Stimulated activated CD8-positive, alpha-beta memory T cell treated with anti-CD3 and anti-CD28 coated beads, Interleukin-2, amount 100 ng/mL, for 48 hours (primary cell): Measurements from ENCODE around the gene SHPK.
A peak's percentile ranks its signal among the peaks of the same experiment; 100 is the strongest.

Experiments used
- DNase-seq, 2 donors: peaks; one replicate each; pipeline ENCODE4 v3.0.0-alpha.2; 2020; ENCODE audit warnings: low read depth in 2 of 2

SHPK gene

DNA sequence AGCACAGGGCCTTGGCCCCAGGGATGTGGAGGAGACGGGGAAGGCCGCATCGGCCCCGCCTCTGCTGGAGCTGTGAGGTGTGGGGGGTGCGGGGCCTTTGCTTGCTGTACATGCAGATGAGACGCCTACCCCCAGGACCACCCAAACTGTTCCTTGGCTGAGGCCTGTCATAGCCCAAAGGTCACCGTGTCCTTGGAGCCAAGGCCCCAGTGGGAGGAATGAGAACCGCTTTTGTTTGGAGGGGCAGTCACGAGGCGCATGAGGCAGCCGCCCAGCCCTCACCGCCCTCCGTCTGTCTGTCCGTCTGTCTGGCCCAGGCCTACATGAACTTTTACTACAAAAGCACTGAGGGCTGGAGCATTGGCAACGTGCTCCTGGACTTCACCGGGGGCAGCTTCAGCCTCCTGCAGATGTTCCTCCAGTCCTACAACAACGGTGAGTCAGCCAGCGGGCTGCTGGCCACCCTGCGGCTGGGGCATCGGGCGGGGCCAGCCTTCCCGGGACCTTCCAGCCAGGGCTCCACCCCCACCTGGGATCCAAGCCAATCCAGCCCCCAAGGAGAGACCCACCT lies 23.6 kb upstream of the SHPK start:
- no peak for DNase-seq

DNA sequence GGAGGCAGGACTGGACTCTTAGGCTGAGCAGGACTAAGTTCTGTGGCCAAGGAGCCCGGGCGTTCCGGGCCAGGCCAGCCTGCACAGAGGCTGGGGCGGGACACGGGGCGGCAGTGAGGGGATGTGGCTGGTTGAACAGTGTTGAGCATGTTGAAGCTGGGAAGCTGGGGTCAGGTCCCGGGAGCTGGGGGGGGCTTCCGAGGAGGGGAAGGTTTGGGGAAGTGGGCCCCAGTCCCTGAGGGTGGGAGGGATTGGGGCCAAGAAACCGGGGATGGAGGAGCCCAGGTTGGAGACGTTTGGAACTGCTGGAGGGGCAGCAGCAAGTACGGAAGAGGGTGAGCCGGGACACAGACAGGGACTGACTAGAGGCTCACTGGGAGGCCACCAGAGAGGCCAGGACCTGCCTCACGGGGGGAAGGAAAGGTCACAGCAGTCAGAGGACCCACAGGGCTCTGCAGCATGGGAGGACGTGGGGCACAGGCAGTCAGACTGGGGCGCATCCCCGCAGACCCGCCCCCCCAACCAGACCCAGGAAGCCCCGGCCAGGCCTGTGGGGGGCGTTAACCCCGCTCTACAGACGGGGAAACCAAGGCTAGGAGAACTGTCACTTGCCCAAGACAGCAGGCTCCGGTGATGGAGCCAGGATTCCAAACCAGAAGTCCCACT lies 22.9 kb upstream of the SHPK start:
- DNase-seq: no peak

DNA sequence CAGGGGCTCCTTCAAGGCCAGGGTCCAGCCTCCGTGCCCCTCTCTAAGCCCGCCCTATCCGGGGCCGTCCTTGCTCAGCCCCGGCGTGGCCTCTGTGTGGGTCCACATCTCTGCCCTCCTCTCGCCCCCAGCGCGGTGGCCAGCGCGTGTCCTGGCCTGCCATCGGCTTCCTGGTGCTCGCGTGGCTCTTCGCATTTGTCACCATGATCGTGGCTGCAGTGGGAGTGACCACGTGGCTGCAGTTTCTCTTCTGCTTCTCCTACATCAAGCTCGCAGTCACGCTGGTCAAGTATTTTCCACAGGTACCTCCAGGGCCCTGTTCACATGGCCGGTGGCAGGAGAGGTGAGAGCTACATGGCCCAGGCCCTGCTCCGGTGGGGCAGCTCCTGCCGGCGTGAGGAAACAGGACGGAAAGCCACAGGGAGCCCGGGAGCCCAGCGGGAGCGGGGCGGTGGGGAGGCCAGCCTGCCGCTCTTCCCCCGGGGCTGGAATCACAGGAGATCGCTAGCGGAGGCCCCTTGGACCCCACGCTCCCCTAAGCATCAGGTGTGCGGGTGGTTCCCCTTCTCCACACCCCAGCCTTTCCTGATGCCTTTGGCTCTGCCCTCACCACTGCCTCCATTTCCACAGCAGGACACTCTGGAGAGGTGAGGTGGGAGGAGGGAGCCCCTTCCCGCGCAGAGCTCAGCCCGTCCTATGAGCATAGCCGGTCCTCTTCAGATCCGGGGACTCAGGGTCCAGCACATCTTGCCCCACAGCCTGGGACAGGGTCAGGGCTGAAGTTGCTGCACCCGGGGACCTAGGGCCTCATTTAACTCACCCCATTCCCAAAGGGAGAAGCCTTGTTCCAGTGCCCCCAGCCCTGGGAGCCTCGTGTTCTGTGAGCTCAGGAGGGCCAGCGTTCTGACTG lies 22.1 kb upstream of the SHPK start:
- no peak for DNase-seq

DNA sequence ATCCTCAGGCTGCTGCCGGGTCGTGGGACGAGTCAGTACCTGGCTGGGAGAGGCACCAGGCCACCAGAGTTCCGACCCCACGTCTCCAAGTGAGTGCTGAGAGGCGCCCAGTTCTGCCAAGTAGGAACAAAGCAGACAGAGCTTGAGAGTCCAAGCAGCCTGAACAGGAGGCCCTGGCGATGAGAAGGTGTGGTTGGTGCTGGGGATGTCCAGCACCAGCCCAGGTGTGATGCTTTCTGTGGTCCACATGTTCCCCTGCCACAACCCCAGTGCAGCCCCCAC lies 21.5 kb upstream of the SHPK start:
- DNase-seq: no peak

DNA sequence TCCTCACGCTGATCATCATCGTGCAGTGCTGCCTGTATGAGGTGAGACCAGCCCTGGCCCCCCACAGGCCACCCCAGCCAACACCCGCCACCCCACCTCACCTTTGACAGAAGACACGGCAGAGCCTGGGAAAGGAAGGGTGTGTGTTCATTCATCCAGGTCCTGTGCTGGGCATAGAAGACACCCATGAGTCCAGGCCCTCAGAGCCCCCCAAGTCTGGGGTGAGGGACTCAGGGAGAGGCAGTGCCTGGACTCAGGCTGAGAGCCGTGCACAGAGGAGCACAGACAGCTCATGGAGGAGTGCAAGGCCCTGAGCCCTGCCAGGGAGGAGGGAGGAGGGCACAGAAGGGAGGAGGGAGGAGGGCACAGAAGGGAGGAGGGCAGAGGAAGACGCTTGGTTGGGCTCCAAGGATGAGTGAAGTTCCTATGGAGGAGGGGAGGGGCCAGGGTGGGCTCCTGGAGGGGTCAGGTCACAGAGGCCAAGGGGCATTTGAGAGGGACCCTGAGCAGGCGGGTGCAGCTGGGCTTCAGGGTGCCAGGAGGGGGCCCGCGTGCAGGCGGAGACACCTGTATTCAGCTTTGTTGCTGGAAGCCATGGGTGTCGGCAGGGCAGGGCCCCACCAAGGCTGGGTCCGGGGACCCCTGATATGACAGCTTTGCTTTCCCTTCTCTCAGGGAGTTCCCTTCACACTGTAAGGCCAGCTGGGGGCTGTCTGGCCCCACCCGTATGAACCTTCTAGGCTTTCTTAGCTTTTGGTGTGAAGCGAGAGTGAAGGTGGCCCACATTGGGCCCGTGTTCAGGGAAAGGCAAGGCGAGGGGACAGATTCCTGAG lies 20.9 kb upstream of the SHPK start:
- no peak for DNase-seq

DNA sequence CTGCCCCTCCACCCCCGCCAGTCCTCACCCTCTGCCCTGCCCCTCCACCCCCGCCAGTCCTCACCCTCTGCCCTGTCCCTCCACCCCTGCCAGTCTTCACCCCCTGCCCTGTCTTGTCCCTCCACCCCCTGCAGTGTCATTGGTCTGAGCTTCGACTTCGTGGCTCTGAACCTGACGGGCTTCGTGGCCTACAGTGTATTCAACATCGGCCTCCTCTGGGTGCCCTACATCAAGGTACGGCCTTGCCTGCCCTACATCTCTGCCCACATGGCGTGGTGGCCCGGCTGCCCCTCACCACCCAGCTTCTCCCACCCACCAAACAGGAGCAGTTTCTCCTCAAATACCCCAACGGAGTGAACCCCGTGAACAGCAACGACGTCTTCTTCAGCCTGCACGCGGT lies 20.3 kb upstream of the SHPK start:
- DNase-seq: no peak

DNA sequence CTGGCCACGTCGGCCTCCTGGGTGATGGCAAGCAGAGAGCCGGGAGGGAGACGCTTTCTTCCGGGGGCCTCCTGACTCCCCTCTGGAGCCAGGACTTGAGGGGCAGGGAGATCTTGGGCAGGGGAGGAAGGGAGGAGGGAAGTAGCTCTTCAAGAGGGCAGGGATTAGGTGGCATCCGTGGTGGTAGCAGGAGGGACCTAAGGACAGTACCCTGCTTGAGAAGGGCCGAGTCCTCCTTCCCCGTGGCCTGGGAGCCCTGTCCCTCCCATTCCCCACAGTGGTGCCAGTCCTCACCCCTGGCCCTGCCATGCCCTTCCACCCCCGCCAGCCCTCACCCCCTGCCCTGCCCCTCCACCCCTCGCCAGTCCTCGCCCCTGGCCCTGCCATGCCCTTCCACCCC lies 19.7 kb upstream of the SHPK start:
- DNase-seq: no peak

DNA sequence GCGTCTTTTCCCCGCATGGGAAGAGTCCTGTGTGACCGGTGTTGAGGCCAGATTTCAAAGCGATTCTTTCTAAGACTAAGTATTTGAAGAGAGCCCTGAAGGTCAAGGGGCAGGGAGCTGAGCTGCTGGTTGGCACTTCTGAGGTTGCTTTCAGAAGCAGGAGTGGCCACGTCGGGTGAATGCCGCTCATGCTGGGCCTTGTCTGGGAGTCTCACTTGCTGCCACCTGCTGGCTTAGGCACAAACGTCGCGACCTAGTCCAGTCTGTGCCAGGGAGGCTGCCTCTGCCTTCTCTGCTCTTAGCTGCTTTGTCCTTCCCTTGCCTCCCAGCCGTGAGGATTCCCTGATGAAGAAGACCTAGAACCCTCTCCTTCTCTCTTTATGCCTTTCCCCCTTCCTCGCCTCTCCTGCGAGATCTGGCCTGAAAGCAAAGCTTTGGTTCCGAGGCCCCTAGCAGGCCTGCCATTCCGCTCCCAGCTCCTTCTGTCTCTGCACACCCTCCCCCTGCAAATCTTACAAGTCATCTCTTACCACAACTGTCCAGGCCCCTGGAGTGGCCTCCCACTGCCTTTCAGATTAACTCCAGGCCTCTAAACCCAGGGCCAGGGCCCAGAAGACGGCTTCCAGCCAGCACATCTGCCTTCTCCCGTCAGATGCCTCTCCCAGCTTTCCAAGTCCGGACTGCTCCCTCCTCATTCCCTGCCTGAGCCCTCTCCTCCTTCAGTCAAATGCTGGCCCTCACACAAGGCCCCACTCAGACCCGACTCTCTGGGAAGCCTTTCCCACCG lies 11.9 kb upstream of the SHPK start:
- DNase-seq: peak in 1 of 2 donors; percentile 32

DNA sequence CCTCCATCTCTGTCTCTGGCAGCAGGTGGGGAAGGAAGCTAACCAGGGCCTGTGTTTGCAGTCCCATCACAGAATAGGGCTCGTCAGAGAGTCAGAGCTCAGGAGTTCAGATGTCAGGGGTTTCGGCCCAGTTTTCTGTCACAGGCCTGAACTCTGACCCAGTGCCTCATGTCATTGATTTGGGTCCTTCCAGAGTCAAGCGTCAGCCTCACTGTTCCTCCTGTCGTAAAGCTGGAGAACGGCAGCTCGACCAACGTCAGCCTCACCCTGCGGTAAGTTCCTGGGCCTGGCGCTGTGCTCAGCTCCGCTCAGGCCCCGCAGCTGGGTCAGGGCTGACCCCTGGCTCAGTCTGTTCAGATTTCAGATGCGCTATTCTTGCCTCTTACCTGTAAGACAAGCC lies 11.2 kb upstream of the SHPK start:
- DNase-seq: no peak

DNA sequence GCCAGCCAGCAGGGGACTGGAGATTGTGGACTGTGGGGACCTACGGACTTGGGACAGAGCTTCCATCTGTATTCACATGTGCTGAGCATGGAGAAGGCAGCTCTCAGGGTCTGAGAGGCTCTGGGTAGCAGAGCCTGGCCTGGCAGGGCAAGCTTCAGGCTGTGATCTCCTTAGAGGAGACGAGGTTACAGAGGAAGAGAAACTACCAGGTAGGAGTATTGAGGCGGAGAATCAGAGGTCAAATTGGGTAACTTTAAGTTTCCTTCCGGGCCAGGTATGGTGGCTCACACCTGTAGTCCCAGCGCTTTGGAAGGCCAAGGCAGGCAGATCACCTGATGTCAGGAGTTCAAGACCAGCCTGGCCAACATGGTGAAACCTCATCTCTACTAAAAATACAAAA lies 9.3 kb upstream of the SHPK start:
- DNase-seq: no peak

DNA sequence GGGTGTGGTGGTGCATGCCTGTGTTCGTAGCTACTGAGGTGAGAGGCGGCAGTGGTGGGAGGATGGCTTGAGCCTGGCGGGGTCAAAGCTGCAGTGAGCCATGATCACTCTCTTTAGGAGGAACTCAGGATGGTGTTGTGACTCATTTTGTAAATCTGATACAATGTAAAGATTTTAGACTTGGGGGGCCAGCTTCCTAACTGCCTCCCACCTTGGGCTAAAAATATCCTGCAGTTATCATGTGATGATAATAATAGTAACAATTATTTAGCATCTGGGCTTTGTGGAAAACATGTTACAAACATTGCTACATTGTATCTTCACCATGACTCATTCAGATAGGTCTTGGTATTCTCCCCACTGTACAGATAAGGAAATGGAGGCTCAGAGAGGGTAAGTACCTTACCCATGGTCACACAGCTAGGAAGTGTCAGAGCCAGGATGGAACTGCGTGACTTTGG lies 7.9 kb upstream of the SHPK start:
- peak in 1 of 2 donors; percentile 44 for DNase-seq

DNA sequence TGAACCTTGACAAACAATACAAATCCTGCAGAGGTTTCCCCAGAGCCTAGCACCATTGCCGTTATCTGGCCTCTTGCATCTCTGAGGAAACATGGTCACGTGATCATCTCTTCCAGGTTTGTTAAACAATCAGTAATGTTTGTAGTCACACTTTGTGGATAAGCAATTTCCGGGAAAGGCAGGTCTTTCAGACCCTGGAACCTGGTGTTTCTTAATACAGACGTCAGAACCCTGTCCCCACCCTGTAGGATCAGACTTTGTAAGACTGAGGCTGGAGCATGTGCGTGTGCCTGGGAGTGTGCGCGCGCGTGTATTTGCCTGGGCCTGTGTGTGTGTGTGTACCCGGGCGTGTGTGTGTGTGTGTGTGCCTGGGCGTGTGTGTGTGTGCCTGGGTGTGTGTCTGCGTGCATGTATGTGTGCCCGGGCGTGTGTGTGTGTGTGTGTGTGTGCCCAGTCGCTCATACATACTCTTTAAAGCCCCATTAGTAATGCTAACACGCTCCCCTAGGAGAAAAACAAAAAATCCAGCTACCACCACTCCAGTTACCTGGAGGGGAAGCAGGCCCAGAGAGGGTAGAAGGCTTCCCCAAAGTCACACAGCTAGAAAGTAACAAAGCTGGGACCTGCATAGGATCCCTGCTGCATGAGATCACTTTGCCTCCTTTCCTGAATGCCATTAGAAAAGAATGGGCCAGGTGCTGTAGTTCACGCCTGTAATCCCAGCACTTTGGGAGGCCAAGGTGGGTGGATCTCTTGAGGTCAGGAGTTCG lies 5.9 kb upstream of the SHPK start:
- DNase-seq: no peak

DNA sequence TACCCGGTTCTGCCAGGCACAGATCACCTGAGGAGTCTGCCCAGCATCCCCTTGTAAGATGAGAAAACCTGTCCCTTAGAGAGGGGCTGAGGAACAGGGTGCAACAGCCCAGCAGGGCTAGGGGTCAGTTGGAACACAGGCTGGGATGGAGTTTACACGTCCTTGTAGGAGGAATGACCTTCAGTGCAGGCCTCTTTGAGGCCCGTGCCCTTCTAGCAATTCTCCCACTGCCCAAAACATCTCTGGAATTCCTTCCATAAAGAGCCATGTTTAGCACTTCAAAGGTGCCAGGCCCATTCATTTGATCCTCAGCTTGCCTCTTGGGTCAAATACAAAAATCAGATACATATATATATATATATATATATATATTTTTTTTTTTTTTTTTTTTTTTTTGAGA lies 5.0 kb upstream of the SHPK start:
- DNase-seq: no peak

DNA sequence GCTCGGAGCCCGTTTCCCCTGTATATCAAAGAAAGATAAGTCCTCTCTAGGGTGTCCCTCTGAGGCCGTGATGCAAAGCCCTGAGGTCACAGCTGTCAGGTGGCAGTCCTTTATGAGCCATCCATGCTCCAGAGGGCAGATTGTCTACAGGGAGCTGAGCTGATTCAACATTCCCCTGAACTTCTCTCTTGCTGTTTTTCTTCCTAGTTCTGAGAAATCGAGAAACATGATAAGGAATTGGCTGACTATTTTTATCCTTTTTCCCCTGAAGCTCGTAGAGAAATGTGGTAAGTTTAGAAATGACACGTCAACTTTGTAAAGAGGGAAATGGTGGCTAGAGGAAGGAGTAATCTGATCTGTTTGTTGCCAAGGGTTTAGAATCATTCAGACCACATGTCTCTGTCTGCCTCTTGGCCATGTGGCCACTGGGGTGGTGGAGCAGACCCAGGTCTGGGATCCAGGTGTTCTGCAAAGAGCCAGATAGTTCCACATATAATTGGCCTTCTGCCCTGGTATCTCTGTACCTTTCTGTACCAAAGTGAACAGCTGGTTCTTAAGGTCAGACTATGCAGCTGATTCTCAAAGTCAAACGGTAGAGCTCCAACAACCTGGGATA lies 4.0 kb upstream of the SHPK start:
- peak; percentile 24 to 49 for DNase-seq

DNA sequence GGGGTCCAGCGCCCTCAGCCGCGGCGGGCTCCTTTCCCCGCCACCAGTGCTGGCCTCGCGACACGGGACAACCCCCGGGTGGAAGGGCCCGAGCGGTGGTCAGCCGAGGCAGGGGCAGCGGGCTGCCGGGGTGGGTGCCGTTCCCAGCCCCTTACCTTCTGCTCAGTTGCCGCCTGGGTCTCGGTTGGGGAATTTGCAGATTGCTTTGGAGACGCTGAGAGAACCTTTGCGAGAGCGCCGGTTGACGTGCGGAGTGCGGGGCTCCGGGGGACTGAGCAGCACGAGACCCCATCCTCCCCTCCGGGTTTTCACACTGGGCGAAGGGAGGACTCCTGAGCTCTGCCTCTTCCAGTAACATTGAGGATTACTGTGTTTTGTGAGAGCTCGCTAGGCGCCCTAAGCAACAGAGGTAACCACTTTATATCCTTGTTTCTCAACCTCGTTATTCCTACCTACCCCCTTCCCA lies 891 bp upstream of the SHPK start:
- no peak for DNase-seq

DNA sequence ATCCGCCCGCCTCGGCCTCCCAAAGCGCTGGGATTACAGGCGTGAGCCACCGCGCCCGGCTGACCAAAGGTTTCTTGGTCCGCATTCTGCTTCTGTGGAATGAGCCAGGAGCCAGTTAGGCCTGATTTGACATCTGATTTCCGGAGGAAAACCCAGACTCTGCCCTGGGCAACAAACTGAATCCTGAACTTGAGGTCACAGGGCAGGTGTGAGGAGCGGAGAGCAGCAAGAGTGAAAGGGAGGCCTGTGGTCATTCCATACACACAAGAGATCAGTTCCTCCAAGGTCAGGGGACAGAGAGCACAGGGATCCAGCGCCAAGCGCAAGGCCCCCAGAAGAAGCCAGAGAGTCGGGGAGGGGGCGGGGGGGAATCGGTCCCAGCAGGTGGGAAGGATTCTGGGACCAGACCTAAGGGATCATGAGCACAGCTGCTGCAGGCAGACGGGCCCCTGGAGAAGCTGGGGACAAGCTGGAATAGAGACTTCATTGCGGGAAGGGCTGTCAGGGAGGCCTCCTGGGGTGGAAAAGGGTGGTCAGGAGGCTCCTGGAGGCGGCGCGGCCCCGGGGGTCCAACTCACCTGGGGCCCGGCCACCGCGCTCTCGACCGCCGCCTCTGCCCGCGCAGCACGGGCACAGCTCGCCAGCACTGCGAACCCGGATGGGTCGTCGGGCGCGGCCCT lies 436 bp downstream of the SHPK start:
- DNase-seq: no peak

DNA sequence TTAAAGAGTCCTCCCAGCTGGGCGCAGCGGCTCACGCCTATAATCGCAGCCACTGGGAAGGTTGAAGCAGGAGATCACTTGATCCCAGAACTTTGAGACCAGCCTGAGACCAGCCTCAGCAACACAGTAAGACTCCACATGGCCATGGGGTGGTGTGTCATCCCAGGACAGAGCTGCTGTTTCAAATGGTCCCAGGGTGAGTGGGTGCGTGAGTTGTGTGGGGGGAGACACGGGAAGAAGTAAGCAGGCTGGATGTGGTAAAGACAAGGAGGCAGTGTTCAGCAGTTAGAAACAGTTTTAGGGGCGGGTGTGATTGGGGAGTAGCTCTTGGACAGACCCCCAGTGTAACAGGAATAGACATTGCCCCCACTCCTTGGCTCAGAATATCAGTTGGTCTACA lies 3.8 kb downstream of the SHPK start:
- DNase-seq: no peak

DNA sequence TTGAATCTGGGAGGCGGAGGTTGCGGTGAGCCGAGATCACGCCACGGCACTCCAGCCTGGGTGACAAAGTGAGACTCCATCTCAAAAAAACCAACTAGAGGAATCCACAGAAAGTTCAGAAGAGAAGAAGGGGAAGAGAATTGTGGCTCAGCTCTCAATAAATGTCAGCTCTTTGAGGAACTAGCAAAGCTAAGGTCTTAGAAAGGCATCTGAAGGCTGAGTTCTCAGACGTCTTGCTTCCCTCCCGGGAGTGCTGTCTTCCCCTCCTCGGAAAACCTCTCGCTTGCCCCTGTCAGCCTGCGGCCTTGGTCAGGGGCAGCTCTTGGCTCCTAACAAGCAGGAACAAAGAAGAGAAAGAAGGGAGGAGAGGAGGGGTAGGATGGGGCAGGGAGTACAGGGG lies 5.3 kb downstream of the SHPK start:
- no peak for DNase-seq

DNA sequence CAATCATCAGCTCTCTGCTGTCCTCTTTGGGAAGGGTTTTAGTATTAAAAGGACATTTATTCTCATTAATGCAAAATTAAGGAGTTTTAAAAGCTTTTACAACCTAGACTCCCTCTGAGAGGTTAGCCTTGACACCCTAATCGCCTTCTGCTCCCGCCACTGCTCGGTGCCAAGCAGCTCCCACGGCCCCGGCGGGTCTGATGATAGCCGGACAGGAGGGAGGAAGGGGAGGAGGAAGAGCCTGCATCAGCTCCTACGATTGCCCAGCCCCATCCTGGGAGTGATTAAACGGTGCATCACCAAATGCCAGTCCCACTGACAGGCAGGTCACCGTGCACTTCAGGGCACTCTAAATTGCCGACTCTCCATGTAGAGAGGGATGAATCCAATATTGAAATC lies 8.3 kb downstream of the SHPK start:
- no peak for DNase-seq
